HG03196 (cell line): ENCODE measurements around the gene MAN1C1.

Experiments
- ATAC-seq: cut with Tn5 transposase; IDR thresholded peaks from one replicate; pipeline ENCODE4 v1.9.1; 2021; ENCODE audit not compliant: unreplicated experiment

Gene MAN1C1

GRCh38 chr1:25774206-25774803 lies 157.7 kb downstream of the MAN1C1 start:
- no peak for ATAC-seq

GRCh38 chr1:25774921-25775771 lies 158.6 kb downstream of the MAN1C1 start:
- ATAC-seq = no peak

GRCh38 chr1:25779388-25779787 lies 162.8 kb downstream of the MAN1C1 start:
- ATAC-seq = no peak

GRCh38 chr1:25779894-25780293 lies 163.3 kb downstream of the MAN1C1 start:
- ATAC-seq = no peak

- no peak for ATAC-seq
These were observed 163.9 kb downstream of the MAN1C1 start for GRCh38 chr1:25780318-25781129.

GRCh38 chr1:25781130-25781433 lies 164.5 kb downstream of the MAN1C1 start:
- no peak for ATAC-seq

GRCh38 chr1:25782608-25783201 lies 166.1 kb downstream of the MAN1C1 start:
- no peak for ATAC-seq

GRCh38 chr1:25784575-25785051 lies 168.0 kb downstream of the MAN1C1 start:
- no peak for ATAC-seq

- no peak for ATAC-seq
These were observed 168.9 kb downstream of the MAN1C1 start for GRCh38 chr1:25785333-25786067.

GRCh38 chr1:25786887-25787759 lies 170.5 kb downstream of the MAN1C1 start:
- ATAC-seq = no peak

- ATAC-seq = no peak
These were observed 171.2 kb downstream of the MAN1C1 start for GRCh38 chr1:25787760-25788166.

- no peak for ATAC-seq
These were observed 173.9 kb downstream of the MAN1C1 start for GRCh38 chr1:25790472-25790871.

GRCh38 chr1:25792115-25792514 lies 175.5 kb downstream of the MAN1C1 start:
- no peak for ATAC-seq

GRCh38 chr1:25793585-25794170 lies 177.1 kb downstream of the MAN1C1 start:
- ATAC-seq = no peak

GRCh38 chr1:25794325-25794724 lies 177.7 kb downstream of the MAN1C1 start:
- no peak for ATAC-seq

GRCh38 chr1:25795211-25795610 lies 178.6 kb downstream of the MAN1C1 start:
- ATAC-seq = no peak

- ATAC-seq = no peak
These were observed 179.6 kb downstream of the MAN1C1 start for GRCh38 chr1:25795946-25796810.

GRCh38 chr1:25796811-25797458 lies 180.3 kb downstream of the MAN1C1 start:
- no peak for ATAC-seq
